SK-N-SH treated with all-trans-retinoic acid at 6 μM for 48 hours (cell line): Measurements from ENCODE around the gene RFC5.

ENCODE experiments used
- ATAC-seq: fragments of 200-7000 bp; cut with Tn5 transposase; 3 replicates; pipeline ENCODE4 v1.9.1; 2020; ENCODE audit warnings: mild to moderate bottlenecking, moderate library complexity
- ARNTL ChIP-seq: fragments of 450-650 bp; formaldehyde crosslinking; IDR thresholded peaks from 2 replicates; pipeline ENCODE4 v1.5.0; 2020; ENCODE audit warnings: low read depth, mild to moderate bottlenecking, moderate library complexity, borderline replicate concordance
- BACH2 ChIP-seq: fragments of 250-450 bp; sonication (Bioruptor Pico); IDR thresholded peaks from 2 replicates; pipeline ENCODE4 v1.9.0; 2021; ENCODE audit warnings: mild to moderate bottlenecking, borderline replicate concordance
- CREB5 ChIP-seq: fragments of 250-450 bp; sonication (Bioruptor Pico); IDR thresholded peaks from 2 replicates; pipeline ENCODE4 v1.5.1; 2020; ENCODE audit warnings: low read depth, mild to moderate bottlenecking, moderate library complexity
- CSDC2 ChIP-seq: fragments of 250-450 bp; sonication (Bioruptor Pico); IDR thresholded peaks from 2 replicates; pipeline ENCODE4 v1.5.0; 2020; ENCODE audit warnings: mild to moderate bottlenecking, moderate library complexity
- CSRNP3 ChIP-seq: fragments of 250-450 bp; sonication (Bioruptor Pico); IDR thresholded peaks from 2 replicates; pipeline ENCODE4 v1.5.1; 2021; ENCODE audit warnings: mild to moderate bottlenecking, moderate library complexity
- ESRRG ChIP-seq: fragments of 250-450 bp; sonication (Bioruptor Pico); IDR thresholded peaks from 2 replicates; pipeline ENCODE4 v1.6.1; 2021; ENCODE audit warnings: mild to moderate bottlenecking
- GLIS3 ChIP-seq: fragments of 250-450 bp; sonication (Bioruptor Pico); IDR thresholded peaks from 2 replicates; pipeline ENCODE4 v1.5.0; 2020; ENCODE audit warnings: mild to moderate bottlenecking, moderate library complexity
- ISL1 ChIP-seq: fragments of 250-450 bp; sonication (Bioruptor Pico); IDR thresholded peaks from 2 replicates; pipeline ENCODE4 v2.1.2; 2022; ENCODE audit warnings: mild to moderate bottlenecking, moderate library complexity
- PATZ1 ChIP-seq: fragments of 250-450 bp; sonication (Bioruptor Pico); IDR thresholded peaks from 2 replicates; pipeline ENCODE4 v1.8.0; 2020; ENCODE audit warnings: mild to moderate bottlenecking, moderate library complexity, borderline replicate concordance
- POU6F1 ChIP-seq: fragments of 250-450 bp; sonication (Bioruptor Pico); IDR thresholded peaks from 2 replicates; pipeline ENCODE4 v1.8.0; 2021; ENCODE audit warnings: low read depth, mild to moderate bottlenecking, moderate library complexity, borderline replicate concordance
- RARB ChIP-seq: fragments of 250-450 bp; sonication (Bioruptor Pico); IDR thresholded peaks from 2 replicates; pipeline ENCODE4 v1.8.0; 2021; ENCODE audit warnings: mild to moderate bottlenecking, moderate library complexity
- SNAI2 ChIP-seq: fragments of 250-450 bp; sonication (Bioruptor Pico); IDR thresholded peaks from 2 replicates; pipeline ENCODE4 v1.5.0; 2020; ENCODE audit warnings: mild to moderate bottlenecking, moderate library complexity
- TCF4 ChIP-seq: fragments of 250-450 bp; sonication (Bioruptor Pico); IDR thresholded peaks from 2 replicates; pipeline ENCODE4 v1.8.0; 2021; ENCODE audit warnings: mild to moderate bottlenecking, moderate library complexity, borderline replicate concordance
- TOX ChIP-seq: fragments of 250-450 bp; sonication (Bioruptor Pico); IDR thresholded peaks from 2 replicates; pipeline ENCODE4 v1.8.0; 2021; ENCODE audit warnings: mild to moderate bottlenecking, moderate library complexity, borderline replicate concordance
- ZC3H10 ChIP-seq: fragments of 250-450 bp; sonication (Bioruptor Pico); IDR thresholded peaks from 2 replicates; pipeline ENCODE4 v1.5.1; 2021; ENCODE audit warnings: mild to moderate bottlenecking, moderate library complexity
- ZFP3 ChIP-seq: fragments of 250-450 bp; sonication (Bioruptor Pico); IDR thresholded peaks from 2 replicates; pipeline ENCODE4 v1.5.0; 2020; ENCODE audit warnings: mild to moderate bottlenecking, moderate library complexity
- ZFP30 ChIP-seq: fragments of 450-650 bp; formaldehyde crosslinking; IDR thresholded peaks from 2 replicates; pipeline ENCODE4 v1.5.0; 2022; ENCODE audit warnings: mild to moderate bottlenecking, moderate library complexity
- ZNF565 ChIP-seq: fragments of 450-650 bp; formaldehyde crosslinking; conservative IDR thresholded peaks from 2 replicates; pipeline ENCODE4 v1.5.0; 2020; ENCODE audit warnings: low read depth, mild to moderate bottlenecking, moderate library complexity
- ZNF70 ChIP-seq: fragments of 450-650 bp; formaldehyde crosslinking; IDR thresholded peaks from 2 replicates; pipeline ENCODE4 v1.5.0; 2020; ENCODE audit warnings: mild to moderate bottlenecking, moderate library complexity
- ZNF8 ChIP-seq: fragments of 450-650 bp; formaldehyde crosslinking; IDR thresholded peaks from 2 replicates; pipeline ENCODE4 v1.5.0; 2020; ENCODE audit warnings: mild to moderate bottlenecking, moderate library complexity

Gene RFC5

GRCh38 chr12:118011961-118012360, 4.5 kb upstream of the RFC5 start:
- ATAC-seq: no peak
- TF ChIP-seq TOX (no peak), CSRNP3 (no peak), ZFP3 (CRISPR knock-in tag) (no peak), ZNF565 (CRISPR knock-in tag) (no peak), PATZ1 (no peak)
- TF ChIP-seq, all 23 proteins: peak for 0

GRCh38 chr12:118013283-118013682, 3.2 kb upstream of the RFC5 start:
- TF ChIP-seq ARNTL (CRISPR knock-in tag) (no peak), ZFP3 (CRISPR knock-in tag) (no peak), CSRNP3 (no peak), ZFP30 (no peak), ISL1 (no peak), RARB (CRISPR knock-in tag) (no peak), ZNF70 (CRISPR knock-in tag) (no peak), TOX (no peak), CSDC2 (CRISPR knock-in tag) (no peak), POU6F1 (CRISPR knock-in tag) (no peak), GLIS3 (CRISPR knock-in tag) (no peak), CREB5 (CRISPR knock-in tag) (no peak), BACH2 (CRISPR knock-in tag) (no peak)
- no peak for ATAC-seq

- no peak for ATAC-seq
- no peak for TF ChIP-seq TCF4
- TF ChIP-seq POU6F1 (CRISPR knock-in tag): no peak
These were observed 1.2 kb upstream of the RFC5 start for GRCh38 chr12:118015306-118015705.

GRCh38 chr12:118015944-118016343, 559 bp upstream of the RFC5 start:
- no peak for ATAC-seq
- TF ChIP-seq POU6F1 (CRISPR knock-in tag) (no peak), ZNF70 (CRISPR knock-in tag) (no peak), ZFP30 (no peak), ZNF8 (CRISPR knock-in tag) (no peak), TCF4 (no peak), PATZ1 (no peak), BACH2 (CRISPR knock-in tag) (no peak), ESRRG (CRISPR knock-in tag) (no peak), CREB5 (CRISPR knock-in tag) (no peak), ARNTL (CRISPR knock-in tag) (no peak), CSDC2 (CRISPR knock-in tag) (no peak), GLIS3 (CRISPR knock-in tag) (no peak), ZC3H10 (CRISPR knock-in tag) (no peak), TOX (no peak), SNAI2 (CRISPR knock-in tag) (no peak)
